Breast epithelium (tissue), 4 donors: ENCODE measurements around the gene GABRR2. TPM values are rescaled to one million over a fixed set of nuclear protein-coding genes. Genes with fewer than 3 reads are reported as not detected.
"Not testable (repeated sequence)": the region's sequence is repeated elsewhere in the genome, so short reads cannot be mapped to it uniquely, and the experiment has no call there.

Source experiments
- DNase-seq, 2 donors: peaks; one replicate each; pipeline ENCODE4 v3.0.0-alpha.2; 2019; ENCODE audit warnings: low spot score in 2 of 2
- H3K27ac ChIP-seq, 2 donors: fragments of 200-600 bp; sonication (generic) in 1 of 2; one replicate each; pipeline ENCODE4 v1.5.1; 2016 to 2019; ENCODE audit warnings: mild to moderate bottlenecking in 1 of 2
- H3K27me3 ChIP-seq, 2 donors: fragments of 200-600 bp; sonication (generic) in 1 of 2; one replicate each; pipeline versions ENCODE4 v1.5.1 to v1.6.0; 2017 to 2019; ENCODE audit warnings: control low read depth in 1 of 2, mild to moderate bottlenecking in 1 of 2
- H3K36me3 ChIP-seq: fragments of 200-600 bp; one replicate; pipeline ENCODE4 v1.5.1; 2019
- H3K4me1 ChIP-seq, 2 donors: fragments of 200-600 bp; sonication (generic); one replicate each; pipeline ENCODE4 v1.5.1; 2016 to 2019; ENCODE audit warnings: control low read depth in 1 of 2
- H3K4me3 ChIP-seq, 3 donors: fragments of 200-600 bp; sonication (generic); 1 replicate in 2 of 3; 2 replicates in 1 of 3; pipeline ENCODE4 v1.5.1; 2016 to 2019; ENCODE audit warnings: mild to moderate bottlenecking in 3 of 3, moderate library complexity in 2 of 3
- H3K9me3 ChIP-seq, 2 donors: fragments of 200-600 bp; sonication (generic) in 1 of 2; one replicate each; pipeline ENCODE4 v1.5.1; 2016 to 2019; ENCODE audit warnings: control low read depth in 1 of 2
- POLR2A ChIP-seq: fragments of 450-650 bp; IDR thresholded peaks from one replicate; pipeline ENCODE4 v1.6.1; 2016; ENCODE audit warnings: antibody characterized with exemption, mild to moderate bottlenecking, moderate library complexity
- POLR2AphosphoS5 ChIP-seq, 3 donors: sonication (generic); formaldehyde crosslinking; IDR thresholded peaks; one replicate each; pipeline ENCODE4 v1.6.1; 2017; ENCODE audit warnings: antibody characterized with exemption in 3 of 3
- intact Hi-C: fragments of 100-400 bp; cut with DNase I; formaldehyde crosslinking; loops from one replicate; pipeline ENCODE4 v1.15.1; 2023; ENCODE audit warnings: low total_unique reads
- total RNA-seq, 3 donors: library from RNA; depleted of rRNA; stranded (reverse); fragments of >200 nt; gene quantifications; one replicate each; pipeline ENCODE4 v1.1.0, GENCODE V29; 2016
- TF ChIP-seq, protein P1 (sequence below), 3 donors: fragments of 450-650 bp; IDR thresholded peaks; one replicate each; pipeline ENCODE4 v1.5.1; 2016 to 2017; ENCODE audit warnings: antibody characterized with exemption in 3 of 3, mild to moderate bottlenecking in 3 of 3, moderate library complexity in 3 of 3

Gene GABRR2
- total RNA-seq, 3 donors from 2014 or later: 0.32 to 3.3 (median 2.3) TPM

DNA sequence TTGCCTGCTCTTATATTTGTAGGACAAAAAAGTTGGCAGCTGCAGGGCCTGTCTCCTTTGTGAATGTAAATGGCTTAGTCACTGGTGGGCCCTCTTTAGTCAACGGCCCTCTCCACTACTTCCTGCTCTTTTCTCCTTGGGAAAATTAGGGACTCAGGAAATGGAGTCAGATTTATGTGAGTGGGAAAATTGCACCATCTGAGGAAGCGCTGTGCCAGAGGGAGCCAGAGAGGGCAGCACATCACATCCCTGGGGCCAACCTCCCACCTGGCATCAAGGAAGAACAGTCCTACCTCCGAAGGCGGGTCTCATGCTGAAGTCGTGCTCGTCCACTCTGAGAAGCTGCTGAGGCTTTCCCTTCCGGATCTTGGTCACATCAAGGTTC lies 15.6 kb downstream of the GABRR2 start:
- peak overlapping the region in 1 of 2 donors; percentile 91 for H3K27ac ChIP-seq
- no peak overlapping the region for H3K4me3 ChIP-seq
- H3K36me3 ChIP-seq: no peaks in the 10 kb centered on the region
- no peaks in the 10 kb centered on the region for H3K9me3 ChIP-seq
- TF ChIP-seq POLR2A (no peak), POLR2AphosphoS5 (IDR thresholded peaks at IDR 0.05) (no peak)
- TF ChIP-seq, protein P1, sequence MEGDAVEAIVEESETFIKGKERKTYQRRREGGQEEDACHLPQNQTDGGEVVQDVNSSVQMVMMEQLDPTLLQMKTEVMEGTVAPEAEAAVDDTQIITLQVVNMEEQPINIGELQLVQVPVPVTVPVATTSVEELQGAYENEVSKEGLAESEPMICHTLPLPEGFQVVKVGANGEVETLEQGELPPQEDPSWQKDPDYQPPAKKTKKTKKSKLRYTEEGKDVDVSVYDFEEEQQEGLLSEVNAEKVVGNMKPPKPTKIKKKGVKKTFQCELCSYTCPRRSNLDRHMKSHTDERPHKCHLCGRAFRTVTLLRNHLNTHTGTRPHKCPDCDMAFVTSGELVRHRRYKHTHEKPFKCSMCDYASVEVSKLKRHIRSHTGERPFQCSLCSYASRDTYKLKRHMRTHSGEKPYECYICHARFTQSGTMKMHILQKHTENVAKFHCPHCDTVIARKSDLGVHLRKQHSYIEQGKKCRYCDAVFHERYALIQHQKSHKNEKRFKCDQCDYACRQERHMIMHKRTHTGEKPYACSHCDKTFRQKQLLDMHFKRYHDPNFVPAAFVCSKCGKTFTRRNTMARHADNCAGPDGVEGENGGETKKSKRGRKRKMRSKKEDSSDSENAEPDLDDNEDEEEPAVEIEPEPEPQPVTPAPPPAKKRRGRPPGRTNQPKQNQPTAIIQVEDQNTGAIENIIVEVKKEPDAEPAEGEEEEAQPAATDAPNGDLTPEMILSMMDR (IDR thresholded peaks at IDR 0.05): no peak
- peaks cover 0 to 8% of the 10 kb centered on the region in 2 donors for H3K4me1 ChIP-seq
- H3K27me3 ChIP-seq: no peaks in the 10 kb centered on the region
- intact Hi-C loops: no loop called here
- no peak for DNase-seq

DNA sequence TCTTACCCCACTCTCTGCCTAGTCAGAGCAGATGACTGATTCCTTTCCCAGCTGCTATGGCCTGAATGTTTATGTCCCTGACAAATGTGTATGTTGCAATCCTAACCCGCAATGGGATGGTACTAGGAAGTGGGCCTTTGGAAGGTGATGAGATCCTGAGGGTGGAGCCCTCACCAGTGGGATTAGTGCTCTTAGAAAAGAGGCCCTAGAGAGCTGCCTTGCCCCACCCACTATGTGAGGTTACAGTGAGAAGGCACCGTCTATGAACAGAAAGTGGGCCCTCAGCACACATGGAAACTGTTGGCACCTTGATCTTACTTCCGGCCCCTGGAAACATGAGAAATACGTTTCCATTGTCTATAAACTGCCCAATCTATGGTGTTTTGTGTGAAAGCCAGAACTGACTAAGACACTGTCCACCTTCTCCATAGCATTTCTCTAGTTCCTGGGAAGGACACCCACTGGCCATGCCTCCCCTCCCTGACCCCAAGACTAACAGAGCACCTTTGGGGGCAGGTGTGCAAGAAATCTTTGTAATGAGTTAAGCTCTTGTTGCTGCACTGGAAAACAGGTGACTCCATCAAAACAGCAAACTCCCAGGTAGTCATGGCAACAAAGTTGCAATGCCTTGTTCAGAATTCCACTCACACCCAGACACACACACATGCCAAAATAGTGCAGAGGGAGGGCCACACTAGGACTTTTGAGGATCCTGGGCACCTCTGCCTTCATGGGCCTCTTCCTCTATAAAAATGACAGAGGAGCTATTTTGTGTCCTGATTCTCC lies 16.2 kb downstream of the GABRR2 start:
- peak overlapping the region; percentile 83 to 91 for H3K27ac ChIP-seq
- no peak overlapping the region for H3K4me3 ChIP-seq
- no peak for DNase-seq
- H3K36me3 ChIP-seq: no peaks in the 10 kb centered on the region
- intact Hi-C loops: no loop called here
- H3K4me1 ChIP-seq: peaks cover 0 to 8% of the 10 kb centered on the region in 2 donors
- H3K27me3 ChIP-seq: no peaks in the 10 kb centered on the region
- no peaks in the 10 kb centered on the region for H3K9me3 ChIP-seq
- TF ChIP-seq POLR2AphosphoS5 (IDR thresholded peaks at IDR 0.05) (no peak), POLR2A (no peak)
- TF ChIP-seq, protein P1 (IDR thresholded peaks at IDR 0.05): no peak

DNA sequence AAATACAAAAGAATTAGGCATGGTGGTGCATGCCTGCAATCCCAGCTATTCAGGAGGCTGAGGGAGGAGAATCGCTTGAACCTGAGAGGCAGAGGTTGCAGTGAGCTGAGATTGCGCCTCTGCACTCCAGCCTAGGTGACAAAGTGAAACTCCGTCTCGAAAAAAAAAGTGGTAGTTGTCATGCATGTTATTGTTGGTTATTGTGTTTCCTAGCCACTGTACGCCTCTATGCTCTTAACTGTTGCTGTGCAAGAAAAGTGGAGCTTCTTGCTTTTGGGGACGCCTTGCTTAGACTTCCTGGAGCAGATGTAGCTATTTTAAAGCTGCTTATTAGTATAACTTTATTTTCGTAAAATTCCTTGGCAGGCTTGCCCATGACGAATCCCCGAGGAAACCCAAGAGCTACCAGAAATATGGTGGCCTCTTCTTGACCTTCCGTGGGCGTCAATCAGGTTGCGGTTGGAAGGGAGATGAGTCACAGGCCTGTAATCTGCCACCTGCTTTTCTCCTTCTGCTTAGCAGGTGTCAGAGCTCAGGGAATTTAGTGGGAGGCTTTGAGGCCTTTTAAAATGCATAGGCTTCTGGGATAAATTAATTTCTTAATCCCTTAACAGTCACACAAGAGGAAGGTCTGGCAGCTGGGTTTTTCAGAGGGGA lies 17.3 kb downstream of the GABRR2 start:
- Histone ChIP-seq H3K9me3 (no peaks in the 10 kb centered on the region), H3K27ac (peak overlapping the region; percentile 83 to 91), H3K4me3 (peak overlapping the region in 1 of 3 donors; percentile 28), H3K4me1 (peaks cover 0 to 8% of the 10 kb centered on the region in 2 donors), H3K36me3 (no peaks in the 10 kb centered on the region), H3K27me3 (no peaks in the 10 kb centered on the region)
- intact Hi-C loops: no loop called here
- TF ChIP-seq, protein P1 (IDR thresholded peaks at IDR 0.05): no peak
- TF ChIP-seq POLR2AphosphoS5 (IDR thresholded peaks at IDR 0.05): peak in 1 of 3 donors; percentile 72
- TF ChIP-seq POLR2A: no peak
- peak in 1 of 2 donors; percentile 77 for DNase-seq

DNA sequence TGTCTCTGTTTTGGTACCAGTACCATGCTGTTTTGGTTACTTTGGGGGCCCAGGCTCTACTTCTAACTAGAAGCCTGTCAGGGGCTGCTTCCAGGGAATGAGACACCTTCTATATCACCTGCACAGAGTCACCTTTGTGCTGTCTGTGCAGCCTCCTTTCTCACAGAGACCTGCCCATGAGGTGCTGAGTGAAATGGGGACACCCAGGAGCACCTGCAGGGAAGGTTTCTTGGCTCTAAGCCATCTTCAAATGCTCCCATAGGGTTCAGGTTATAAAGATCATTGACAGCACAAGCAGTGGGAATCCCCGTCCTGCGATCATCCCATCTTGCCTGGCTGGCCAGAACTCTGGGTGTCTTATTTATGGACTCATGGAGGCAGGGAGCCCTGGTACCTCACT lies 19.1 kb downstream of the GABRR2 start:
- TF ChIP-seq POLR2AphosphoS5 (IDR thresholded peaks at IDR 0.05): no peak
- TF ChIP-seq POLR2A: no peak
- TF ChIP-seq, protein P1 (IDR thresholded peaks at IDR 0.05): no peak
- H3K36me3 ChIP-seq: no peaks in the 10 kb centered on the region
- H3K4me3 ChIP-seq: no peak overlapping the region
- intact Hi-C loops: no loop called here
- no peak overlapping the region for H3K27ac ChIP-seq
- no peak for DNase-seq
- peaks cover 0 to 8% of the 10 kb centered on the region in 2 donors for H3K4me1 ChIP-seq
- H3K27me3 ChIP-seq: no peaks in the 10 kb centered on the region
- H3K9me3 ChIP-seq: no peaks in the 10 kb centered on the region

DNA sequence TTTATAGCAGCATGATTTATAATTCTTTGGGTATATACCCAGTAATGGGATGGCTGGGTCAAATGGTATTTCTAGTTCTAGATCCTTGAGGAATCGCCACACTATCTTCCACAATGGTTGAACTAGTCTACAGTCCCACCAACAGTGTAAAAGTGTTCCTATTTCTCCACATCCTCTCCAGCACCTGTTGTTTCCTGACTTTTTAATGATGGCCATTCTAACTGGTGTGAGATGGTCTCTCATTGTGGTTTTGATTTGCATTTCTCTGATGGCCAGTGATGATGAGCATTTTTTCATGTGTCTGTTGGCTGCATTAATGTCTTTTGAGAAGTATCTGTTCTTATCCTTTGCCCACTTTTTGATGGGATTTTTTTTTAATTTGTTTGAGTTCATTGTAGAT lies 20.0 kb downstream of the GABRR2 start:
- H3K4me3 ChIP-seq, DNase-seq, intact Hi-C loops, H3K9me3 ChIP-seq, H3K36me3 ChIP-seq, H3K27ac ChIP-seq, H3K4me1 ChIP-seq, H3K27me3 ChIP-seq: not testable (repeated sequence)
